K562 (cell line): ENCODE measurements around the gene MMP1. TPM values are rescaled to one million over a fixed set of nuclear protein-coding genes. Genes with fewer than 3 reads are reported as not detected.

ENCODE experiments used
- ATAC-seq: fragments of 200-7000 bp; cut with Tn5 transposase; 3 replicates; pipeline ENCODE4 v1.9.1; 2020; ENCODE audit warnings: moderate library complexity
- BruUV-seq: library from RNA; stranded (reverse); fragments of 400-500 nt; replicated peaks from 2 replicates; lab custom pipeline; 2021; lab: Mats Ljungman, UMichigan
- CTCF ChIA-PET: fragments of 300-600 bp; formaldehyde crosslinking; extraction: SDS; loops from one replicate; lab custom pipeline; 2021; ENCODE audit warnings: low intra/inter-chr PET ratio; lab: Yijun Ruan, JAX
- POLR2A ChIA-PET: fragments of 300-600, 350-650 bp; sonication (Branson Sonifier 250); formaldehyde crosslinking; extraction: SDS; loops from one replicate; lab custom pipeline; 2021; ENCODE audit warnings: antibody characterized with exemption, inconsistent platforms; lab: Yijun Ruan, JAX
- DNase-seq, 4 experiments: peaks; one replicate each; pipeline versions ENCODE4 v3.0.0 to v3.0.0-alpha.2; 2011 to 2018; ENCODE audit warnings: low spot score in 3 of 4, mixed read lengths in 3 of 4; ENCODE audit errors: extremely low read depth in 1 of 4
- FAIRE-seq: peaks from 2 replicates; lab custom pipeline; 2011; peaks lifted over from hg19 to GRCh38; lab: Jason Lieb, UNC
- H2AFZ ChIP-seq: 2 replicates; pipeline ENCODE4 v1.6.0; 2011; ENCODE audit warnings: low read depth, low read length, control low read depth, inconsistent platforms
- H3K27ac ChIP-seq: fragments of 200-600 bp; 3 replicates; pipeline ENCODE4 v1.8.0; 2011; ENCODE audit warnings: low read depth, mild to moderate bottlenecking, control low read depth, inconsistent platforms, low read length, moderate library complexity, mixed read lengths; ENCODE audit errors: extremely low read depth
- H3K27me3 ChIP-seq, 2 experiments: fragments of 300-600 bp in 1 of 2; 2 replicates in 1 of 2; 3 replicates in 1 of 2; pipeline versions ENCODE4 v1.6.0 to v1.8.0; 2011; ENCODE audit warnings: inconsistent platforms in 2 of 2, low read length in 2 of 2, mild to moderate bottlenecking in 1 of 2, mixed read lengths in 1 of 2, moderate library complexity in 1 of 2; ENCODE audit not compliant: control insufficient read depth in 2 of 2, insufficient read depth in 2 of 2
- H3K36me3 ChIP-seq: fragments of 300-600 bp; 3 replicates; pipeline ENCODE4 v1.8.0; 2011; ENCODE audit warnings: mild to moderate bottlenecking, low read length, inconsistent platforms; ENCODE audit not compliant: control insufficient read depth, insufficient read depth
- H3K4me1 ChIP-seq, 2 experiments: fragments of 200-600 bp in 1 of 2; replicated peaks in 1 of 2; 2 replicates in 1 of 2; 3 replicates in 1 of 2; pipeline versions ENCODE4 v1.5.1 to v1.8.0; 2011; ENCODE audit warnings: inconsistent platforms in 2 of 2, low read length in 2 of 2, mild to moderate bottlenecking in 1 of 2, mixed read lengths in 1 of 2, moderate library complexity in 1 of 2; ENCODE audit not compliant: control insufficient read depth in 2 of 2, insufficient read depth in 2 of 2
- H3K4me2 ChIP-seq: 2 replicates; pipeline ENCODE4 v1.6.1; 2011; ENCODE audit warnings: low read length, control low read depth, inconsistent platforms, mixed read lengths; ENCODE audit not compliant: insufficient read depth
- H3K4me3 ChIP-seq: fragments of 200-600 bp; sonication (generic), shearing (Covaris generic); 2 replicates; pipeline ENCODE4 v1.5.1; 2016; ENCODE audit warnings: control low read depth, inconsistent platforms
- H3K79me2 ChIP-seq: fragments of 200-600 bp; 3 replicates; pipeline ENCODE4 v1.8.0; 2011; ENCODE audit warnings: low read length, inconsistent platforms; ENCODE audit not compliant: control insufficient read depth, insufficient read depth
- H3K9ac ChIP-seq, 2 experiments: 2 replicates each; pipeline versions ENCODE4 v1.6.0 to v1.6.1; 2011; ENCODE audit warnings: low read depth in 2 of 2, low read length in 2 of 2, control low read depth in 1 of 2, inconsistent platforms in 1 of 2, mild to moderate bottlenecking in 1 of 2, mixed read lengths in 1 of 2; ENCODE audit not compliant: insufficient read depth in 1 of 2
- H3K9me1 ChIP-seq: one replicate; pipeline ENCODE4 v1.6.0; 2011; ENCODE audit warnings: inconsistent platforms, mild to moderate bottlenecking, low read length, moderate library complexity; ENCODE audit not compliant: control insufficient read depth, insufficient read depth
- H3K9me3 ChIP-seq: replicated peaks from 2 replicates; pipeline ENCODE4 v1.5.1; 2011; ENCODE audit warnings: low read depth, low read length, inconsistent platforms; ENCODE audit not compliant: control insufficient read depth, insufficient read depth
- H4K20me1 ChIP-seq: replicated peaks from 2 replicates; pipeline ENCODE4 v1.6.1; 2011; ENCODE audit warnings: low read length, inconsistent platforms, mixed read lengths; ENCODE audit not compliant: control insufficient read depth, insufficient read depth
- CHAMP1 ChIP-seq: fragments of 450-650 bp; IDR thresholded peaks from 2 replicates; pipeline ENCODE4 v1.6.1; 2016; ENCODE audit warnings: mild to moderate bottlenecking
- ETS2 ChIP-seq: IDR thresholded peaks from 2 replicates; pipeline ENCODE4 v1.6.1; 2016; ENCODE audit warnings: borderline replicate concordance, missing genetic modification characterization, mild to moderate bottlenecking, moderate library complexity, missing compliant biosample characterization; ENCODE audit not compliant: poor library complexity, severe bottlenecking
- MECOM ChIP-seq: fragments of 250-450 bp; sonication (Bioruptor Pico); IDR thresholded peaks from 2 replicates; pipeline ENCODE4 v1.8.0; 2022; ENCODE audit warnings: inconsistent platforms
- MNT ChIP-seq, 2 experiments: fragments of 450-650 bp; conservative IDR thresholded peaks; 2 replicates each; pipeline ENCODE4 v1.6.1; 2017; ENCODE audit warnings: mild to moderate bottlenecking in 2 of 2, moderate library complexity in 2 of 2
- NFIC ChIP-seq: fragments of 450-650 bp; IDR thresholded peaks from 2 replicates; pipeline ENCODE4 v1.6.1; 2017; ENCODE audit warnings: mild to moderate bottlenecking, inconsistent platforms
- SMARCA4 ChIP-seq: fragments of 450-650 bp; IDR thresholded peaks from 2 replicates; pipeline ENCODE4 v1.6.1; 2016
- XRCC5 ChIP-seq: fragments of 200-400 bp; formaldehyde crosslinking; IDR thresholded peaks from 2 replicates; pipeline ENCODE4 v1.6.1; 2017; ENCODE audit warnings: low read depth, mild to moderate bottlenecking, low read length
- ZNF584 ChIP-seq: fragments of 200-800 bp; sonication (Bioruptor generic); IDR thresholded peaks from 2 replicates; pipeline ENCODE4 v1.6.1; 2016; ENCODE audit warnings: low read depth, mild to moderate bottlenecking, missing genetic modification characterization, missing compliant biosample characterization
- WGBS: fragments of 100-300 bp; shearing (Covaris generic); methylation state at CpG from one replicate; pipeline ENCODE4 v1.1.6; 2016; ENCODE audit warnings: low coverage, mixed read lengths; ENCODE audit not compliant: insufficient coverage; ENCODE audit errors: missing lambda C conversion rate; 5-methylcytosine and 5-hydroxymethylcytosine counted together
- in situ Hi-C: fragments of 300-500 bp; cut with MboI; formaldehyde crosslinking; loops from 4 replicates; pipeline ENCODE4 v1.15.0; 2018; ENCODE audit warnings: inconsistent platforms, mixed read lengths
- intact Hi-C: fragments of 100-400 bp; cut with micrococcal nuclease; formaldehyde crosslinking; loops from 2 replicates; pipeline ENCODE4 v1.14.2; 2022
- polyA plus RNA-seq, 8 experiments: library from polyadenylated mRNA; depleted of rRNA in 4 of 8; stranded (reverse) in 5 of 8; unstranded in 3 of 8; fragments of >200 nt; fragmentation: Nextera tagmentation in 2 of 8; fragmentation: Illumina TruSeq in 1 of 8; extraction: Ambion mirVana in 2 of 8; extraction: Trizol in 1 of 8; gene quantifications; 2 replicates each; pipeline versions ENCODE4 v1.2.1 to v1.2.3, GENCODE V29; 2011 to 2014; ENCODE audit warnings: inconsistent platforms in 1 of 8, missing spikeins in 1 of 8
- total RNA-seq, 7 experiments: library from RNA; depleted of rRNA in 6 of 7; stranded (reverse); fragments of >200 nt in 6 of 7; fragmentation: Illumina TruSeq in 2 of 7; extraction: Trizol in 2 of 7; gene quantifications; 2 replicates each; pipeline versions ENCODE4 v1.2.1 to v1.2.3, GENCODE V29; 2011 to 2021; ENCODE audit warnings: low replicate concordance in 1 of 7

The MMP1 gene
- total and polyA plus RNA-seq, 9 of the 15 experiments (the other 6 are each of a cell fraction or from before 2014, with no cell fraction given) = 0.06 to 0.33 (median 0.15) TPM; not detected in 2

- POLR2A ChIA-PET = no interaction called here
- TF ChIP-seq ETS2 (tag) (no peak), CHAMP1 (no peak), SMARCA4 (no peak), MECOM (CRISPR knock-in tag) (no peak), MNT (conservative IDR thresholded peaks at IDR 0.05) (no peak), XRCC5 (no peak), NFIC (no peak), ZNF584 (CRISPR knock-in tag) (no peak)
- no TSS peak for BruUV-seq
- H2AFZ ChIP-seq = no peak overlapping the region
- FAIRE-seq = no peak
- CTCF ChIA-PET = no interaction called here
- no peaks in the 10 kb centered on the region for H3K27me3 ChIP-seq
- DNase-seq = no peak
- no peaks in the 10 kb centered on the region for H3K9me1 ChIP-seq
- H4K20me1 ChIP-seq = no peaks in the 10 kb centered on the region
- no peak overlapping the region for H3K27ac ChIP-seq
- ATAC-seq = no peak
- no peaks in the 10 kb centered on the region for H3K79me2 ChIP-seq
- H3K9ac ChIP-seq = no peak overlapping the region
- 2% methylated on average over 3 of the region's 3 CpGs for WGBS
- intact Hi-C loops (no loop called here), in situ Hi-C loops (no loop called here)
- no peaks in the 10 kb centered on the region for H3K4me1 ChIP-seq
- H3K4me3 ChIP-seq = no peak overlapping the region
- no peak overlapping the region for H3K4me2 ChIP-seq
- H3K9me3 ChIP-seq = no peaks in the 10 kb centered on the region
- no peaks in the 10 kb centered on the region for H3K36me3 ChIP-seq
Observed at GRCh38 chr11:102846292-102846691, 48.3 kb upstream of the MMP1 start.
